Ovary (tissue), 3 donors: ENCODE results near the gene NANS.

Experiments used
- CTCF ChIP-seq, 3 donors: fragments of 450-650 bp in 2 of 3; fragments of 200-600 bp in 1 of 3; IDR thresholded peaks; one replicate each; pipeline versions ENCODE4 v1.5.1 to v1.8.0; 2016 to 2022; ENCODE audit warnings: antibody characterized with exemption in 3 of 3, mild to moderate bottlenecking in 1 of 3
- EP300 ChIP-seq: sonication (generic); formaldehyde crosslinking; IDR thresholded peaks from one replicate; pipeline ENCODE4 v1.6.1; 2017; ENCODE audit warnings: antibody characterized with exemption
- POLR2A ChIP-seq: fragments of 450-650 bp; IDR thresholded peaks from one replicate; pipeline ENCODE4 v1.6.1; 2017; ENCODE audit warnings: antibody characterized with exemption, mild to moderate bottlenecking, moderate library complexity
- donor health status: DM: no; HTN: no; CAD: no.

GRCh38 chr9:98067184-98067583 is 10.7 kb downstream of the NANS start:
- TF ChIP-seq CTCF (IDR thresholded peaks at IDR 0.05) (no peak), EP300 (no peak), POLR2A (no peak)
